Smooth muscle cell (in vitro differentiated cells): ENCODE results near the gene MDN1. TPM values are rescaled to one million over a fixed set of nuclear protein-coding genes. Genes with fewer than 3 reads are reported as not detected.

Experiments
- DNase-seq: peaks from one replicate; lab custom pipeline; 2025; ENCODE audit not compliant: unreplicated experiment; lab: John Stamatoyannopoulos, UW
- H2AFZ ChIP-seq: fragments of 200-600 bp; sonication (generic); 2 replicates; pipeline ENCODE4 v1.6.0; 2016; ENCODE audit warnings: antibody characterized with exemption, low read depth, mild to moderate bottlenecking
- H3F3A ChIP-seq: fragments of 200-600 bp; sonication (generic); 2 replicates; pipeline ENCODE4 v1.6.0; 2017; ENCODE audit warnings: antibody characterized with exemption, low read depth
- H3K27ac ChIP-seq: fragments of 200-600 bp; sonication (generic); 2 replicates; pipeline ENCODE4 v1.5.1; 2016; ENCODE audit warnings: low read depth, mild to moderate bottlenecking
- H3K27me3 ChIP-seq: fragments of 200-600 bp; sonication (generic); 2 replicates; pipeline ENCODE4 v1.6.1; 2016; ENCODE audit warnings: low read depth, mild to moderate bottlenecking
- H3K36me3 ChIP-seq: fragments of 200-600 bp; sonication (generic); 2 replicates; pipeline ENCODE4 v1.5.1; 2016; ENCODE audit warnings: low read depth
- H3K4me1 ChIP-seq: fragments of 200-600 bp; sonication (generic); 2 replicates; pipeline ENCODE4 v1.5.1; 2016; ENCODE audit warnings: low read depth
- H3K4me2 ChIP-seq: fragments of 200-600 bp; sonication (generic); 2 replicates; pipeline ENCODE4 v1.6.0; 2016; ENCODE audit warnings: mild to moderate bottlenecking
- H3K4me3 ChIP-seq: fragments of 200-600 bp; sonication (generic); 2 replicates; pipeline ENCODE4 v1.5.1; 2016; ENCODE audit warnings: mild to moderate bottlenecking
- H3K79me2 ChIP-seq: fragments of 200-600 bp; sonication (generic); 2 replicates; pipeline ENCODE4 v1.6.0; 2016; ENCODE audit warnings: low read depth, mild to moderate bottlenecking
- H3K9ac ChIP-seq: fragments of 200-600 bp; sonication (generic); 2 replicates; pipeline ENCODE4 v1.6.0; 2016; ENCODE audit warnings: low read depth
- H3K9me3 ChIP-seq: fragments of 200-600 bp; sonication (generic); replicated peaks from 2 replicates; pipeline ENCODE4 v1.5.1; 2016; ENCODE audit warnings: low read depth
- H4K20me1 ChIP-seq: fragments of 200-600 bp; sonication (generic); 2 replicates; pipeline ENCODE4 v1.6.0; 2016; ENCODE audit warnings: low read depth
- CTCF ChIP-seq: fragments of 200-600 bp; sonication (generic); IDR thresholded peaks from 2 replicates; pipeline ENCODE4 v1.5.1; 2017; ENCODE audit warnings: borderline replicate concordance, mild to moderate bottlenecking, antibody characterized with exemption; ENCODE audit not compliant: insufficient read depth, poor library complexity, severe bottlenecking
- WGBS: methylation state at CpG from one replicate; pipeline ENCODE4 v1.1.7; 2016; ENCODE audit warnings: low lambda C conversion rate; 5-methylcytosine and 5-hydroxymethylcytosine counted together
- polyA plus RNA-seq: library from polyadenylated mRNA; unstranded; fragments of >200 nt; fragmentation: Nextera tagmentation; extraction: Ambion mirVana; gene quantifications from 2 replicates; pipeline ENCODE4 v1.2.1, GENCODE V29; 2016
- total RNA-seq: library from RNA; depleted of rRNA; stranded (reverse); fragments of >200 nt; gene quantifications from 2 replicates; pipeline ENCODE4 v1.2.3, GENCODE V29; 2014

MDN1 gene
- total and polyA plus RNA-seq, 2 experiments from 2014 or later: 6.4 to 16.5 TPM

GRCh38 chr6:89692256-89692655 is 127.3 kb downstream of the MDN1 start:
- H3K9me3 ChIP-seq: no peaks in the 10 kb centered on the region
- H3F3A ChIP-seq: no peaks in the 10 kb centered on the region
- DNase-seq: no peak
- no peak overlapping the region for H3K27ac ChIP-seq
- H3K4me1 ChIP-seq: no peaks in the 10 kb centered on the region
- no peak overlapping the region for H3K4me3 ChIP-seq
- no peak for TF ChIP-seq CTCF
- H2AFZ ChIP-seq: no peak overlapping the region
- peaks cover 30% of the 10 kb centered on the region for H3K36me3 ChIP-seq
- no peaks in the 10 kb centered on the region for H4K20me1 ChIP-seq
- no peak overlapping the region for H3K4me2 ChIP-seq
- WGBS: 87% methylated on average over 9 of the region's 9 CpGs
- H3K79me2 ChIP-seq: no peaks in the 10 kb centered on the region
- H3K9ac ChIP-seq: no peak overlapping the region
- H3K27me3 ChIP-seq: no peaks in the 10 kb centered on the region

- H3K79me2 ChIP-seq: no peaks in the 10 kb centered on the region
- no peak overlapping the region for H3K9ac ChIP-seq
- no peaks in the 10 kb centered on the region for H3K9me3 ChIP-seq
- no peak overlapping the region for H3K4me3 ChIP-seq
- no peak overlapping the region for H3K27ac ChIP-seq
- H3K36me3 ChIP-seq: peaks cover 39% of the 10 kb centered on the region
- H4K20me1 ChIP-seq: no peaks in the 10 kb centered on the region
- H2AFZ ChIP-seq: no peak overlapping the region
- no peaks in the 10 kb centered on the region for H3K27me3 ChIP-seq
- no peak for TF ChIP-seq CTCF
- H3K4me2 ChIP-seq: no peak overlapping the region
- no peaks in the 10 kb centered on the region for H3F3A ChIP-seq
- DNase-seq: no peak
- H3K4me1 ChIP-seq: no peaks in the 10 kb centered on the region
Observed at GRCh38 chr6:89690944-89691324, 128.7 kb downstream of the MDN1 start.

- Histone ChIP-seq H3K79me2 (no peaks in the 10 kb centered on the region), H3K4me3 (no peak overlapping the region), H3K4me1 (no peaks in the 10 kb centered on the region), H3F3A (no peaks in the 10 kb centered on the region), H3K4me2 (no peak overlapping the region), H3K9me3 (no peaks in the 10 kb centered on the region), H4K20me1 (no peaks in the 10 kb centered on the region), H3K27me3 (no peaks in the 10 kb centered on the region), H2AFZ (no peak overlapping the region), H3K9ac (no peak overlapping the region), H3K36me3 (peaks cover 32% of the 10 kb centered on the region), H3K27ac (no peak overlapping the region)
- WGBS: 73% methylated on average over 5 of the region's 5 CpGs
- TF ChIP-seq CTCF: no peak
- DNase-seq: no peak
Observed at GRCh38 chr6:89689732-89690131, 129.9 kb downstream of the MDN1 start.

GRCh38 chr6:89688328-89688727 is 131.3 kb downstream of the MDN1 start:
- DNase-seq: no peak
- Histone ChIP-seq H3K4me3 (no peak overlapping the region), H3K36me3 (peaks cover 32% of the 10 kb centered on the region), H3K79me2 (no peaks in the 10 kb centered on the region), H3K9me3 (no peaks in the 10 kb centered on the region), H3F3A (no peaks in the 10 kb centered on the region), H3K27ac (no peak overlapping the region), H3K4me1 (no peaks in the 10 kb centered on the region), H4K20me1 (no peaks in the 10 kb centered on the region), H3K4me2 (no peak overlapping the region), H3K27me3 (no peaks in the 10 kb centered on the region), H3K9ac (no peak overlapping the region), H2AFZ (no peak overlapping the region)
- 95% methylated on average over 2 of the region's 2 CpGs for WGBS
- TF ChIP-seq CTCF: no peak
